H4 (cell line): ENCODE results near the gene TM9SF4. TPM values are rescaled to one million over a fixed set of nuclear protein-coding genes. Genes with fewer than 3 reads are reported as not detected.

Experiments
- DNase-seq: peaks from one replicate; pipeline ENCODE4 v3.0.0-alpha.2; 2015; ENCODE audit warnings: low spot score
- total RNA-seq: library from RNA; depleted of rRNA; stranded (reverse); fragments of >200 nt; shearing (Covaris generic); gene quantifications from 2 replicates; pipeline ENCODE4 v1.2.3, GENCODE V29; 2014

The TM9SF4 gene
- total RNA-seq, 1 experiment from 2014 or later = 39.7 TPM

- no peak for DNase-seq
Measured at GRCh38 chr20:32127347-32127746, 17.8 kb downstream of the TM9SF4 start.

- no peak for DNase-seq
Measured at GRCh38 chr20:32128167-32128566, 18.7 kb downstream of the TM9SF4 start.

GRCh38 chr20:32129863-32130262, 20.3 kb downstream of the TM9SF4 start:
- no peak for DNase-seq

- no peak for DNase-seq
Measured at GRCh38 chr20:32130352-32130751, 20.8 kb downstream of the TM9SF4 start.

GRCh38 chr20:32130965-32131364, 21.5 kb downstream of the TM9SF4 start:
- no peak for DNase-seq

- DNase-seq = no peak
Measured at GRCh38 chr20:32132911-32133549, 23.5 kb downstream of the TM9SF4 start.

- no peak for DNase-seq
Measured at GRCh38 chr20:32134026-32134425, 24.5 kb downstream of the TM9SF4 start.

GRCh38 chr20:32135983-32136515, 26.5 kb downstream of the TM9SF4 start:
- DNase-seq = no peak

- DNase-seq = no peak
Measured at GRCh38 chr20:32138921-32139320, 29.4 kb downstream of the TM9SF4 start.

GRCh38 chr20:32139947-32140346, 30.4 kb downstream of the TM9SF4 start:
- DNase-seq = no peak

- DNase-seq = no peak
Measured at GRCh38 chr20:32140603-32141002, 31.1 kb downstream of the TM9SF4 start.

- no peak for DNase-seq
Measured at GRCh38 chr20:32141465-32141980, 32.0 kb downstream of the TM9SF4 start.

- DNase-seq = no peak
Measured at GRCh38 chr20:32142088-32142487, 32.6 kb downstream of the TM9SF4 start.

GRCh38 chr20:32142991-32143390, 33.5 kb downstream of the TM9SF4 start:
- no peak for DNase-seq

- no peak for DNase-seq
Measured at GRCh38 chr20:32144898-32145662, 35.6 kb downstream of the TM9SF4 start.

GRCh38 chr20:32149566-32150170, 40.2 kb downstream of the TM9SF4 start:
- no peak for DNase-seq

GRCh38 chr20:32150291-32150848, 40.9 kb downstream of the TM9SF4 start:
- no peak for DNase-seq

- DNase-seq = no peak
Measured at GRCh38 chr20:32152421-32153155, 43.1 kb downstream of the TM9SF4 start.

GRCh38 chr20:32153156-32153665, 43.7 kb downstream of the TM9SF4 start:
- DNase-seq = no peak

- DNase-seq = no peak
Measured at GRCh38 chr20:32153771-32154170, 44.3 kb downstream of the TM9SF4 start.
